ENCODE measurements around the gene SPATA31E1.
"Not testable (repeated sequence)": the region's sequence is repeated elsewhere in the genome, so short reads cannot be mapped to it uniquely, and the experiment has no call there.

The SPATA31E1 gene

DNA sequence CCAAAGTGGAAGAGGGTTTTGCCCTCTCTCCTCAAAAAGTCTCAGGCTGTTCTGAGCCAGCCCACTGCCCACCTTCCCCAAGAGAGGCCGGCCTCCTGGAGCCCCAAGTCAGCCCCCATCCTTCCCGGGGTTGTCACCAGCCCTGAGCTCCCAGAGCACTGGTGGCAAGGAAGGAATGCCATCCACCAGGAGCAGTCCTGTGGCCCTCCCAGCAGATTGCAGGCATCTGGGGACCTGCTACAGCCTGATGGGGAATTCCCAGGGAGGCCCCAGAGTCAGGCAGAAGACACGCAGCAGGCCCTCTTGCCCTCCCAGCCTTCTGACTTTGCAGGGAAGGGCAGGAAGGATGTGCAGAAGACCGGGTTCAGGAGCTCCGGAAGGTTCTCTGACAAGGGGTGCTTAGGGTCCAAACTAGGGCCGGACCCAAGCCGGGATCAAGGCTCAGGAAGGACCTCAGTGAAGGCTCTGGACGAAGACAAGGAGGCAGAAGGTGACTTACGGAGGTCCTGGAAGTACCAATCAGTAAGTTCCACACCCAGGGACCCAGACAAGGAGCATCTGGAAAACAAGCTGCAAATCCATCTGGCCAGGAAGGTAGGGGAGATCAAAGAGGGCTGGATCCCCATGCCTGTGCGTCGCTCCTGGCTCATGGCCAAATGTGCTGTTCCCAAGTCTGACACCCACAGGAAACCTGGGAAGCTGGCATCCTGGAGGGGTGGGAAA is 3.7 kb downstream of the SPATA31E1 start:
- DNase-seq (ENCODE audit: low read depth) = no peak

DNA sequence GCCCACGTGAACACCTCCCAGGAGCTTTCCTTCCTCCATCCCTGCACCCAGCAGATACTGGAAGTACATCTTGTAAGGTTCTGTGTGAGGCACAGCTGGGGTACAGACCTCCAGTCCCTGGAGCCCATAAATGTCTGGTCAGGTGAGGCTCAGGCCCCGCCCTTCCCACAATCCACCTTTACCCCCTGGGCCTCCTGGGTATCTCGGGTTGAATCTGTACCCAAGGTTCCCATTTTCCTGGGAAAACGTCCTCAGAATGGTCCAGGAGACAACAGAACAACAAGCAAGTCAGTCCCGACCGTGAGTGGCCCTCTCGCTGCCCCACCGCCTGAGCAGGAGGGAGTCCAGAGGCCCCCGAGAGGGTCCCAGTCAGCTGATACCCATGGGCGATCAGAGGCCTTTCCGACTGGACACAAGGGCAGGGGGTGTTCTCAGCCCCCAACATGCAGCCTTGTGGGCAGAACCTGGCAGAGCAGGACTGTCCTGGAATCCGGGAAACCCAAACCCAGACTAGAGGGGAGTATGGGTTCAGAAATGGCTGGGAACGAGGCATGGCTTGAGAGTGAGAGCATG is 4.3 kb downstream of the SPATA31E1 start:
- no peak for DNase-seq (ENCODE audit: low read depth)

GRCh38 chr9:87887661-87888480 is 5.2 kb downstream of the SPATA31E1 start:
- DNase-seq (ENCODE audit: low read depth) = no peak

GRCh38 chr9:87888501-87888900 is 5.8 kb downstream of the SPATA31E1 start:
- DNase-seq (ENCODE audit: low read depth) = no peak

DNA sequence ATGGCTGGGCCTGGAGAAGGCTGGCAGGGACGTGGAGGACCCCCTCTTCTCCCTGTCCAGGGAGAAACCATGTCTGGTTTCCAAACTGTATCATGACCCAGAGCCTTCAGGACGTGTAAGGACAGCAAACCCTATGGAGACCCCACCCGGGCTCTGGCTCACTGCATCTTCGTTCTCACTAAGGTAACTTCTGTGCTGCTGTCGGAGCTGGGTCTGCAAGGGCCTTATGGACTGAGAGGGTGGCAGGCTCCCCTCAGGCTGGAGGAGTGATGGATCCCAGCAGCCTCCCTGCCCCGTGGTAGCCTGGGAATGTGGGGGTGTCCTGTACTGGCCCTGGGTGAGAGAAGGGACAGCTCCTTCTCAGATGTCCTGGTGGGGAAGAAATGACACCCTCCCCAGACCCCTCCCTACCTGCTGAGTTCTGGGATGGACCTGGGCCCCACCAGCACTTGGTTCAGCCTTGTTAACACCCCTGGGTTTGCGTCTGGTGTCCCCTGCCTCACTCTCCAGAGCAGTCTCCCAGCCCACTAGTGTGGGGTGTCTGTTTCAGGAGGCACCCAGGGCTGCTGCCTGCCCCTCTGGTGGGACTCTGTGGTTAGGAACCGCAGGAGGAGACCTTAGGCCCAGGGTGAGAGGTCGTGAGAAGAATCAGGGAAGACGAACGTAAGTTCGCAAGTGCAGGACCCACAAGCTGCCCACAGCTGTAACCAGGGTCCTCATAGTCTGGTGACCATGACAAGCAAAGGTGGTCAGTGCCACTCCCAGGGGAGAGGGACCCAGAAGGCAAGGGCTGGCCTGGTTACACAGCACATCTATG is 6.6 kb downstream of the SPATA31E1 start:
- no peak for DNase-seq (ENCODE audit: low read depth)

GRCh38 chr9:87889882-87890252 is 7.2 kb downstream of the SPATA31E1 start:
- no peak for DNase-seq (ENCODE audit: low read depth)

GRCh38 chr9:87890837-87891236 is 8.2 kb downstream of the SPATA31E1 start:
- no peak for DNase-seq (ENCODE audit: low read depth)

DNA sequence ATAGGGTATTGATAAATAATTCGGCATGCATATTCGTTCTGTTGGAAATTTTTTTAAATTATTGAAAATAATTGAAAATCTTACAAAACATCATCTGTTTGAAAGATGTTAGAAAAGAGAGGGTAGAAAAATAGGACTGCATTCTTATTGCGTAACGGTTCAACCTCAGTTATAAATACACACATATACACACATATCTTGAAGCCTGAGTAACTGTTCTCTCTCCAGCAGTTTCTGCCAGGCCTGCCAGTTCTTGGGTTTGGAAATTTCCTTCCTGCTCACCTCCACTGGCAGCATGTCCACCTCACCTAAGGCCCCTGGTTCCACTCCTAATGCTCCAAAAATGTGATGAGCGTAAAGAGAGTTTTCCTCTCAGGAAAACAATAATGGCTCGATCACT is 9.1 kb downstream of the SPATA31E1 start:
- no peak for DNase-seq (ENCODE audit: low read depth)

DNA sequence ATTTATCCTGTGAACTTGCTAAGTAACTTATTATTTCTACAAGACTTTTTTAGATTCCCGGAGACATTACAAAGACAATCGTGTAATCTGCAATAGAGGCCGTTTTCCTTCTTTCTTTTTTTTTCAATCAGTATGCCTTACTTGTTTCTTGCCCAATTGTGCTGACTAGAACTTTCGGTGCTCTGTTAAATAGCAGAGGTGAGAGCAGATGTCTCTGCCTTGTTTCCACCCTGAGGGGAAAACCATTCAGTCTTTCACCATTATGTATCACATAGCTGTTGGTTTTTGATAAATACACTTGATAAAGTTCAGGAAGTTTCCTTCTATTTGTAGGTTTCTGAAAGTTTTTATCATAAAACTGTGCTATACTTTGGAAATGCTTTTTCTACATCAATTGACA is 10.3 kb downstream of the SPATA31E1 start:
- DNase-seq (ENCODE audit: low read depth) = no peak

DNA sequence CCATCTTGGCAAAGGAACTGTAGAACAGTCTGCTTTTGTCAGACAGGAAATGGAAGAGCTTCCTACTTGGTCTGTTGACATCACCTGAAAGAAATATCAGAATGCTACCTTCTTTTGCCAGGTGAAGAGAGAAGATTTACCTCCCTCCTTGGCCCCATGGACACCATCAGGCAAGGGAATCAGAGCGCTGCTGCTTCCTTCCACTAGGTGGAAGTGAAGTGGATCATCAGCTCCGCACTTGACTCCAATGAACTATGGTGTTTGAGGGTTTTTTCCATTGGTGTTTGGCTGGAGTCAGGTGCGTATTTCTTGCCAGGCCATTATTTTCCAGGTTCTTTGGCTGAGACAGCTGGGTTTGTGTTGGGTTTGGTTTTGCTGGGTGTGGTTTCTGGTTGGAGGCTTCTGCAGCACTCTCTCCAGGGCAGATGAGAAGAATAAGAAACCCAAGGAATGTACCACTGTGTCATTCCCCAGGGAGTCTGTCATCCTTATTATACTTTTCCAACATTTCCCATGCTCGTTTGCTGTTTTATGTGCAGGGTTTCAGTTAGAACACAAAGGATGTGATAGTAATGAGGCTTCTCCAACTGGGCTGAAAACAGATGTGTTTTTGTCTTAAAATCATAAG is 12.4 kb downstream of the SPATA31E1 start:
- no peak for DNase-seq (ENCODE audit: low read depth)

DNA sequence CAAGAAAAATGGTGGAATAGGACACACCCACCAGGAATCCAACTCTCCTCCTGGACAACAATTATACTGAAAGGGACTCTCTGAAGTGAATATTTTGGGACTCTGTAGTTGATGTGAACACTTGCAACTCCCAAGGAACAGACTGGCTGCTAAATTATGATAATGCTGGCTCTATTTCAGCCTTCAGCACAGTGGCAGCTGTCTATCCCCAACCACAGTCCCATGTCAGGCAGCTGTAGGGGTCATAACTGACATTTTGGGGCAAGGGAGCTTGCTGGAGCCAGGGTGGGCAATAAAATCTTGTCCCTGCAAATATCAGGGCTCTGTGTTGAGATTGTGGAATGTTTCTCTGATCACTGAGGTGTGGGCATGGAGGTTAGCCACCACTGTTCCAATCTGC is 14.2 kb downstream of the SPATA31E1 start:
- DNase-seq (ENCODE audit: low read depth) = no peak

- DNase-seq (ENCODE audit: low read depth) = no peak
Observed at GRCh38 chr9:87898151-87898550, 15.5 kb downstream of the SPATA31E1 start.

DNA sequence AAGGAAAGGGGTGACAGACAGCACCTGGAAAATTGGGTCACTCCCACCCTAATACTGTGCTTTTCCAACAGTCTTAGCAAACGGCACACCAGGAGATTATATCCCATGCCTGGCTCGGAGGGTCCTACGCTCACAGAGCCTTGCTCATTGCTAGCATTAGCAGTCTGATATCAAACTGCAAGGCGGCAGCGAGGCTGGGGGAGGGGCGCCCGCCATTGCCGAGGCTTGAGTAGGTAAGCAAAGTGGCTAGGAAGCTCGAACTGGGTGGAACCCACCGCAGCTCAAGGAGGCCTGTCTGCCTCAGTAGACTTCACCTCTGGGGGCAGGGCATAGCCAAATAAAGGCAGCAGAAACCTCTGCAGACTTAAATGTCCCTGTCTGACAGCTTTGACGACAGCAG is 19.7 kb downstream of the SPATA31E1 start:
- DNase-seq (ENCODE audit: low read depth) = not testable (repeated sequence)

GRCh38 chr9:87909310-87910041 is 26.8 kb downstream of the SPATA31E1 start:
- DNase-seq (ENCODE audit: low read depth) = no peak

DNA sequence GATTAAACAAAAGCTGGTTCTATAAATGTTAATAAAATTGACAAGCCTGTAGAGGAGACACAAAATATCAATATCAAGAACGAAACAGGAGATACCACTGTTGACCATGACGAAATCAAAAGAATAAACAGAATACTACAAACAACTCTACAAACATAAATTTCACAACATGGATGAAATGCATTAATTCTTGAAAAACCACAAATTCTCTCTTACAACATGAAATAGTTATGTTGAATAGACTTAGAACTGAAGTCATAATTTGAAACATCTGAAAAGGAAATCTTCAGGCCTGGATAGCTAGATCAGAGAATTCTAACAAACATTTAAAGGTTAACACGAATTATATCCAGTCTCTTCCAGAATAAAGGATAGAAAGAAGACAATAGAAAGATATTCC is 28.1 kb downstream of the SPATA31E1 start:
- DNase-seq (ENCODE audit: low read depth) = no peak

DNA sequence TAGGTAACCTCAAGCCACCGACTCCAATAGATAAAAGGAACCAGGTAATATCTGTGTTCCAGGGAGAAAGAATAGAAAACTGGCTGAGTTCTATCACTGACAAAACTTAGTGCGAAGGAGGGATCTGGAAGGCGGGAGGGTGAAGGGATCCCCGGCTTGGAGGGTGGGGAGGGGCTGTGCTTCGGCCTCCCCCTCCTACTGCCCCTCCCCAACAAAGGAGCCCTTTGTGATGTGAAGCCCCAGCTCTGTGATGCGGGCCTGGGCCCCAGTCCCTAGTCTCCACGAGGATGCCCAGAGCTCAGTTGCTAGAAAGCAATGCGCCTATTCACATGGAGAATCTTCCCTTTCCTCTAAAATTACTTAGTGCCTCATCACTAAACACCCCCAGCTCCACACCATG is 35.0 kb downstream of the SPATA31E1 start, which contains the start of gene SPATA31C1:
Gene SPATA31C1 (plus strand): TSS at position 301 of the 400 bp plus-strand sequence.
- not testable (repeated sequence) for DNase-seq (ENCODE audit: low read depth)

- not testable (repeated sequence) for DNase-seq (ENCODE audit: low read depth)
Observed at GRCh38 chr9:87919013-87919412, 36.3 kb downstream of the SPATA31E1 start.

GRCh38 chr9:87921561-87921960 is 38.9 kb downstream of the SPATA31E1 start:
- DNase-seq (ENCODE audit: low read depth) = not testable (repeated sequence)

DNA sequence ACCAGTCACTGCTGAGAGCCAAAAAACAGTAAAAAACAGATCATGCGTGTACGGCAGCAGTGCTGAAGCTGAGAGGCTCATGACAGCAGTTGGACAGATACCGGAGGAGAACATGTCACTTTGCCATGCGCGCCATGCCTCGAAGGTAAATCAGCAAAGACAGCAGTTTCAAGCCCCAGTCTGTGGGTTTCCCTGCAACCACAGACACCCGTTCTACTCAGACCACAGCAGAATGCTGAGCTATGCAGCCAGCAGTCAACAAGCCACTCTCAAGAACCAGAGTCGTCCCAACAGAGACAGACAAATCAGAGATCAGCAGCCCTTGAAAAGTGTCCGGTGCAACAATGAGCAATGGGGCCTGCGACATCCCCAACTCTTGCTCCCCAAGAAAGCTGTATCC is 40.3 kb downstream of the SPATA31E1 start:
- DNase-seq (ENCODE audit: low read depth) = not testable (repeated sequence)

- not testable (repeated sequence) for DNase-seq (ENCODE audit: low read depth)
Observed at GRCh38 chr9:87924851-87925250, 42.2 kb downstream of the SPATA31E1 start.

GRCh38 chr9:87929152-87929551 is 46.5 kb downstream of the SPATA31E1 start:
- DNase-seq (ENCODE audit: low read depth) = not testable (repeated sequence)

All from activated T-cell treated with anti-CD3 and anti-CD28 coated beads for 1 hour (primary cell).